K562 (cell line): Measurements from ENCODE around the gene ITGAV. TPM values are rescaled to one million over a fixed set of nuclear protein-coding genes. Genes with fewer than 3 reads are reported as not detected.

ENCODE experiments used
- ATAC-seq: fragments of 200-7000 bp; cut with Tn5 transposase; 3 replicates; pipeline ENCODE4 v1.9.1; 2020; ENCODE audit warnings: moderate library complexity
- BruUV-seq: library from RNA; stranded (reverse); fragments of 400-500 nt; replicated peaks from 2 replicates; lab custom pipeline; 2021; lab: Mats Ljungman, UMichigan
- CTCF ChIA-PET: fragments of 300-600 bp; formaldehyde crosslinking; extraction: SDS; loops from one replicate; lab custom pipeline; 2021; ENCODE audit warnings: low intra/inter-chr PET ratio; lab: Yijun Ruan, JAX
- POLR2A ChIA-PET: fragments of 300-600, 350-650 bp; sonication (Branson Sonifier 250); formaldehyde crosslinking; extraction: SDS; loops from one replicate; lab custom pipeline; 2021; ENCODE audit warnings: antibody characterized with exemption, inconsistent platforms; lab: Yijun Ruan, JAX
- DNase-seq, 4 experiments: peaks; one replicate each; pipeline versions ENCODE4 v3.0.0 to v3.0.0-alpha.2; 2011 to 2018; ENCODE audit warnings: low spot score in 3 of 4, mixed read lengths in 3 of 4; ENCODE audit errors: extremely low read depth in 1 of 4
- FAIRE-seq: peaks from 2 replicates; lab custom pipeline; 2011; peaks lifted over from hg19 to GRCh38; lab: Jason Lieb, UNC
- H2AFZ ChIP-seq: 2 replicates; pipeline ENCODE4 v1.6.0; 2011; ENCODE audit warnings: low read depth, low read length, control low read depth, inconsistent platforms
- H3K27ac ChIP-seq: fragments of 200-600 bp; 3 replicates; pipeline ENCODE4 v1.8.0; 2011; ENCODE audit warnings: low read depth, mild to moderate bottlenecking, control low read depth, inconsistent platforms, low read length, moderate library complexity, mixed read lengths; ENCODE audit errors: extremely low read depth
- H3K27me3 ChIP-seq, 2 experiments: fragments of 300-600 bp in 1 of 2; 2 replicates in 1 of 2; 3 replicates in 1 of 2; pipeline versions ENCODE4 v1.6.0 to v1.8.0; 2011; ENCODE audit warnings: inconsistent platforms in 2 of 2, low read length in 2 of 2, mild to moderate bottlenecking in 1 of 2, mixed read lengths in 1 of 2, moderate library complexity in 1 of 2; ENCODE audit not compliant: control insufficient read depth in 2 of 2, insufficient read depth in 2 of 2
- H3K36me3 ChIP-seq: fragments of 300-600 bp; 3 replicates; pipeline ENCODE4 v1.8.0; 2011; ENCODE audit warnings: mild to moderate bottlenecking, low read length, inconsistent platforms; ENCODE audit not compliant: control insufficient read depth, insufficient read depth
- H3K4me1 ChIP-seq, 2 experiments: fragments of 200-600 bp in 1 of 2; replicated peaks in 1 of 2; 2 replicates in 1 of 2; 3 replicates in 1 of 2; pipeline versions ENCODE4 v1.5.1 to v1.8.0; 2011; ENCODE audit warnings: inconsistent platforms in 2 of 2, low read length in 2 of 2, mild to moderate bottlenecking in 1 of 2, mixed read lengths in 1 of 2, moderate library complexity in 1 of 2; ENCODE audit not compliant: control insufficient read depth in 2 of 2, insufficient read depth in 2 of 2
- H3K4me2 ChIP-seq: 2 replicates; pipeline ENCODE4 v1.6.1; 2011; ENCODE audit warnings: low read length, control low read depth, inconsistent platforms, mixed read lengths; ENCODE audit not compliant: insufficient read depth
- H3K4me3 ChIP-seq: fragments of 200-600 bp; sonication (generic), shearing (Covaris generic); 2 replicates; pipeline ENCODE4 v1.5.1; 2016; ENCODE audit warnings: control low read depth, inconsistent platforms
- H3K79me2 ChIP-seq: fragments of 200-600 bp; 3 replicates; pipeline ENCODE4 v1.8.0; 2011; ENCODE audit warnings: low read length, inconsistent platforms; ENCODE audit not compliant: control insufficient read depth, insufficient read depth
- H3K9ac ChIP-seq, 2 experiments: 2 replicates each; pipeline versions ENCODE4 v1.6.0 to v1.6.1; 2011; ENCODE audit warnings: low read depth in 2 of 2, low read length in 2 of 2, control low read depth in 1 of 2, inconsistent platforms in 1 of 2, mild to moderate bottlenecking in 1 of 2, mixed read lengths in 1 of 2; ENCODE audit not compliant: insufficient read depth in 1 of 2
- H3K9me1 ChIP-seq: one replicate; pipeline ENCODE4 v1.6.0; 2011; ENCODE audit warnings: inconsistent platforms, mild to moderate bottlenecking, low read length, moderate library complexity; ENCODE audit not compliant: control insufficient read depth, insufficient read depth
- H3K9me3 ChIP-seq: replicated peaks from 2 replicates; pipeline ENCODE4 v1.5.1; 2011; ENCODE audit warnings: low read depth, low read length, inconsistent platforms; ENCODE audit not compliant: control insufficient read depth, insufficient read depth
- H4K20me1 ChIP-seq: replicated peaks from 2 replicates; pipeline ENCODE4 v1.6.1; 2011; ENCODE audit warnings: low read length, inconsistent platforms, mixed read lengths; ENCODE audit not compliant: control insufficient read depth, insufficient read depth
- ETV6 ChIP-seq, 3 experiments: fragments of 150-350 bp in 1 of 3; sonication (generic) in 1 of 3; formaldehyde crosslinking in 1 of 3; IDR thresholded peaks; 2 replicates each; pipeline versions ENCODE4 v1.6.1 to v1.8.0; 2014 to 2022; ENCODE audit warnings: borderline replicate concordance in 2 of 3, low read depth in 2 of 3, antibody characterized with exemption in 1 of 3, low read length in 1 of 3, mild to moderate bottlenecking in 1 of 3, missing genetic modification reagents in 1 of 3
- MBD1 ChIP-seq: fragments of 250-450 bp; sonication (Bioruptor Pico); IDR thresholded peaks from 2 replicates; pipeline ENCODE4 v1.8.0; 2022; ENCODE audit warnings: inconsistent platforms
- MYNN ChIP-seq, 2 experiments: sonication (generic); formaldehyde crosslinking in 1 of 2; IDR thresholded peaks; 2 replicates each; pipeline versions ENCODE4 v1.5.0 to v1.6.1; 2016 to 2020; ENCODE audit warnings: antibody characterized with exemption in 1 of 2, missing genetic modification reagents in 1 of 2
- NCOR1 ChIP-seq: fragments of 450-650 bp; IDR thresholded peaks from 2 replicates; pipeline ENCODE4 v1.6.1; 2016; ENCODE audit warnings: mild to moderate bottlenecking, moderate library complexity
- SRSF1 ChIP-seq: fragments of 200-400 bp; formaldehyde crosslinking; IDR thresholded peaks from 2 replicates; pipeline ENCODE4 v1.6.1; 2017; ENCODE audit warnings: mild to moderate bottlenecking, low read depth, low read length, moderate library complexity
- ZC3H8 ChIP-seq: fragments of 450-650 bp; IDR thresholded peaks from 2 replicates; pipeline ENCODE4 v1.6.1; 2017
- ZNF184 ChIP-seq: sonication (generic); formaldehyde crosslinking; IDR thresholded peaks from 2 replicates; pipeline ENCODE4 v1.5.0; 2020; ENCODE audit warnings: missing genetic modification reagents
- WGBS: fragments of 100-300 bp; shearing (Covaris generic); methylation state at CpG from one replicate; pipeline ENCODE4 v1.1.6; 2016; ENCODE audit warnings: low coverage, mixed read lengths; ENCODE audit not compliant: insufficient coverage; ENCODE audit errors: missing lambda C conversion rate; 5-methylcytosine and 5-hydroxymethylcytosine counted together
- in situ Hi-C: fragments of 300-500 bp; cut with MboI; formaldehyde crosslinking; loops from 4 replicates; pipeline ENCODE4 v1.15.0; 2018; ENCODE audit warnings: inconsistent platforms, mixed read lengths
- intact Hi-C: fragments of 100-400 bp; cut with micrococcal nuclease; formaldehyde crosslinking; loops from 2 replicates; pipeline ENCODE4 v1.14.2; 2022
- polyA plus RNA-seq, 8 experiments: library from polyadenylated mRNA; depleted of rRNA in 4 of 8; stranded (reverse) in 5 of 8; unstranded in 3 of 8; fragments of >200 nt; fragmentation: Nextera tagmentation in 2 of 8; fragmentation: Illumina TruSeq in 1 of 8; extraction: Ambion mirVana in 2 of 8; extraction: Trizol in 1 of 8; gene quantifications; 2 replicates each; pipeline versions ENCODE4 v1.2.1 to v1.2.3, GENCODE V29; 2011 to 2014; ENCODE audit warnings: inconsistent platforms in 1 of 8, missing spikeins in 1 of 8
- total RNA-seq, 7 experiments: library from RNA; depleted of rRNA in 6 of 7; stranded (reverse); fragments of >200 nt in 6 of 7; fragmentation: Illumina TruSeq in 2 of 7; extraction: Trizol in 2 of 7; gene quantifications; 2 replicates each; pipeline versions ENCODE4 v1.2.1 to v1.2.3, GENCODE V29; 2011 to 2021; ENCODE audit warnings: low replicate concordance in 1 of 7
- TF ChIP-seq, protein P1 (sequence below): sonication (generic); formaldehyde crosslinking; IDR thresholded peaks from 2 replicates; pipeline ENCODE4 v1.5.0; 2020; ENCODE audit warnings: missing genetic modification reagents
- TF ChIP-seq, protein P2 (sequence below): fragments of 200-800 bp; sonication (Bioruptor generic); IDR thresholded peaks from 2 replicates; pipeline ENCODE4 v1.6.1; 2017; ENCODE audit warnings: missing genetic modification characterization, missing compliant biosample characterization

The ITGAV gene
- total and polyA plus RNA-seq, 9 of the 15 experiments (the other 6 are each of a cell fraction or from before 2014, with no cell fraction given) = 3.7 to 17.7 (median 10.7) TPM

DNA sequence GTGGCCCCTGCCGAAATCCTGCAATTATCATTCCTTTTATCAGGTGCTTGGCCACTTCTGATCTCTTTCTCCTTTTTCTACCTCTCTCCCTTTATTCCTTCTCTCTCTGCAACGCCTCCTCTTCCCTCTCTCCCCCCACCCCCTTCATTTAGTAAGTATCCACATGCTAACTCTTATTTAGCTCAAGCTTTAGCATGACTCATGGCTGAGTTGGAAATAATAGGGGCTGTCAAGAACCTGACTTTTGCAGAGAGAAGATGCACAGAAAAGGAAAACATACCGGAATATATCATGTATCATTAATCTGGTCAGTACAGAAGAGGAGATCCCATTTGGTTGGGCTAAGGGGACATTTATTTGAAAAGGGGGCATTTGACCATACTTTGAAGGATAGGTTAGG lies 137.1 kb downstream of the ITGAV start:
- Histone ChIP-seq H2AFZ (no peak overlapping the region), H3K9me1 (no peaks in the 10 kb centered on the region), H3K79me2 (no peaks in the 10 kb centered on the region), H3K4me1 (no peaks in the 10 kb centered on the region), H3K27ac (no peak overlapping the region), H3K9ac (no peak overlapping the region), H3K36me3 (no peaks in the 10 kb centered on the region), H3K4me3 (no peak overlapping the region), H3K27me3 (no peaks in the 10 kb centered on the region; a peak in 1 of 5 replicates), H4K20me1 (no peaks in the 10 kb centered on the region), H3K4me2 (no peak overlapping the region), H3K9me3 (no peaks in the 10 kb centered on the region)
- DNase-seq (no peak), FAIRE-seq (no peak), ATAC-seq (no peak)
- no TSS peak for BruUV-seq
- ChIA-PET CTCF (no interaction called here), POLR2A (no interaction called here)
- WGBS = 0% methylated on average over 2 of the region's 3 CpGs
- TF ChIP-seq ZC3H8 = no peak
- no peak for TF ChIP-seq NCOR1
- TF ChIP-seq SRSF1 = no peak
- no peak for TF ChIP-seq ETV6 (IDR thresholded peaks at IDR 0.05; ENCODE audit: borderline replicate concordance in 1 of 2, low read depth in 2 of 2, low read length in 1 of 2)
- TF ChIP-seq ETV6 (CRISPR knock-in tag; IDR thresholded peaks at IDR 0.05; ENCODE audit: borderline replicate concordance) = no peak
- TF ChIP-seq, protein P1, sequence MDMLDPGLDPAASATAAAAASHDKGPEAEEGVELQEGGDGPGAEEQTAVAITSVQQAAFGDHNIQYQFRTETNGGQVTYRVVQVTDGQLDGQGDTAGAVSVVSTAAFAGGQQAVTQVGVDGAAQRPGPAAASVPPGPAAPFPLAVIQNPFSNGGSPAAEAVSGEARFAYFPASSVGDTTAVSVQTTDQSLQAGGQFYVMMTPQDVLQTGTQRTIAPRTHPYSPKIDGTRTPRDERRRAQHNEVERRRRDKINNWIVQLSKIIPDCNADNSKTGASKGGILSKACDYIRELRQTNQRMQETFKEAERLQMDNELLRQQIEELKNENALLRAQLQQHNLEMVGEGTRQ = no peak
- TF ChIP-seq MBD1 (CRISPR knock-in tag) = no peak
- TF ChIP-seq, protein P2, sequence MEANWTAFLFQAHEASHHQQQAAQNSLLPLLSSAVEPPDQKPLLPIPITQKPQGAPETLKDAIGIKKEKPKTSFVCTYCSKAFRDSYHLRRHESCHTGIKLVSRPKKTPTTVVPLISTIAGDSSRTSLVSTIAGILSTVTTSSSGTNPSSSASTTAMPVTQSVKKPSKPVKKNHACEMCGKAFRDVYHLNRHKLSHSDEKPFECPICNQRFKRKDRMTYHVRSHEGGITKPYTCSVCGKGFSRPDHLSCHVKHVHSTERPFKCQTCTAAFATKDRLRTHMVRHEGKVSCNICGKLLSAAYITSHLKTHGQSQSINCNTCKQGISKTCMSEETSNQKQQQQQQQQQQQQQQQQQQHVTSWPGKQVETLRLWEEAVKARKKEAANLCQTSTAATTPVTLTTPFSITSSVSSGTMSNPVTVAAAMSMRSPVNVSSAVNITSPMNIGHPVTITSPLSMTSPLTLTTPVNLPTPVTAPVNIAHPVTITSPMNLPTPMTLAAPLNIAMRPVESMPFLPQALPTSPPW (CRISPR knock-in tag) = no peak
- TF ChIP-seq ZNF184 (CRISPR knock-in tag) = no peak
- no peak for TF ChIP-seq MYNN (IDR thresholded peaks at IDR 0.05)
- no peak for TF ChIP-seq MYNN (CRISPR knock-in tag; IDR thresholded peaks at IDR 0.05)
- in situ Hi-C loops = no loop called here
- intact Hi-C loops = no loop called here
